WTC11 (cell line): Measurements from ENCODE around the gene DNAJC25. TPM values are rescaled to one million over a fixed set of nuclear protein-coding genes. Genes with fewer than 3 reads are reported as not detected.

Source experiments
- ATAC-seq: fragments of 200-7000 bp; cut with Tn5 transposase; 2 replicates; pipeline ENCODE4 v1.10.0; 2021; ENCODE audit warnings: mild to moderate bottlenecking, moderate library complexity
- CTCF ChIA-PET: fragments of 300-600 bp; sonication (Branson Sonifier 250); formaldehyde crosslinking; loops from one replicate; lab custom pipeline; 2021; ENCODE audit warnings: antibody characterized with exemption; lab: Charles Lee
- POLR2A ChIA-PET: fragments of 350-600 bp; sonication (Branson Sonifier 250); formaldehyde crosslinking; loops from one replicate; lab custom pipeline; 2021; ENCODE audit warnings: antibody characterized with exemption; lab: Charles Lee
- DNase-seq: peaks from one replicate; pipeline ENCODE4 v3.0.0; 2021; ENCODE audit warnings: low spot score
- H3K27ac Mint-ChIP-seq: 2 replicates; pipeline ENCODE4 v1.8.0; 2021; ENCODE audit warnings: mixed read lengths
- H3K27me3 Mint-ChIP-seq: 2 replicates; pipeline ENCODE4 v1.8.0; 2021; ENCODE audit warnings: low read depth, mild to moderate bottlenecking, moderate library complexity, mixed read lengths
- H3K36me3 Mint-ChIP-seq: 2 replicates; pipeline ENCODE4 v1.8.0; 2021; ENCODE audit warnings: mixed read lengths
- H3K4me1 Mint-ChIP-seq: 2 replicates; pipeline ENCODE4 v1.8.0; 2022; ENCODE audit warnings: mixed read lengths
- H3K4me3 Mint-ChIP-seq: 2 replicates; pipeline ENCODE4 v1.8.0; 2021; ENCODE audit warnings: mild to moderate bottlenecking, moderate library complexity, mixed read lengths
- H3K9me3 Mint-ChIP-seq: 2 replicates; pipeline ENCODE4 v1.8.0; 2021; ENCODE audit warnings: mixed read lengths
- ETV6 ChIP-seq: sonication (generic); formaldehyde crosslinking; IDR thresholded peaks from 2 replicates; pipeline ENCODE4 v1.8.1; 2022; ENCODE audit warnings: mild to moderate bottlenecking, missing genetic modification reagents
- KAT7 ChIP-seq: sonication (generic); formaldehyde crosslinking; IDR thresholded peaks from 2 replicates; pipeline ENCODE4 v1.8.1; 2023; ENCODE audit warnings: missing genetic modification reagents, mild to moderate bottlenecking, borderline replicate concordance
- NFE2L1 ChIP-seq: sonication (generic); formaldehyde crosslinking; IDR thresholded peaks from 2 replicates; pipeline ENCODE4 v1.8.1; 2023; ENCODE audit warnings: missing genetic modification reagents
- TCF7 ChIP-seq: sonication (generic); formaldehyde crosslinking; IDR thresholded peaks from 2 replicates; pipeline ENCODE4 v1.8.0; 2022; ENCODE audit warnings: mild to moderate bottlenecking, low read depth, missing genetic modification reagents, moderate library complexity
- ZNF219 ChIP-seq: sonication (generic); formaldehyde crosslinking; IDR thresholded peaks from 2 replicates; pipeline ENCODE4 v1.8.0; 2023; ENCODE audit warnings: missing genetic modification reagents, mild to moderate bottlenecking, borderline replicate concordance
- total RNA-seq: library from RNA; stranded (reverse); gene quantifications from 3 replicates; pipeline ENCODE4 v1.2.3, GENCODE V29; 2021
- TF ChIP-seq, protein P1 (sequence below): fragments of 250-450 bp; sonication (Bioruptor Pico); IDR thresholded peaks from 2 replicates; pipeline ENCODE4 v1.9.0; 2021; ENCODE audit warnings: mild to moderate bottlenecking, borderline replicate concordance
- TF ChIP-seq, protein P2 (sequence below): sonication (generic); formaldehyde crosslinking; IDR thresholded peaks from 2 replicates; pipeline ENCODE4 v1.8.0; 2022; ENCODE audit warnings: mild to moderate bottlenecking, missing genetic modification reagents
- TF ChIP-seq, protein P3 (sequence below): sonication (generic); formaldehyde crosslinking; IDR thresholded peaks from 2 replicates; pipeline ENCODE4 v1.8.1; 2023; ENCODE audit warnings: mild to moderate bottlenecking, missing genetic modification reagents
- TF ChIP-seq, protein P4 (sequence below): sonication (generic); formaldehyde crosslinking; IDR thresholded peaks from 2 replicates; pipeline ENCODE4 v1.8.0; 2023; ENCODE audit warnings: missing genetic modification reagents, mild to moderate bottlenecking, borderline replicate concordance
- TF ChIP-seq, protein P5 (sequence below): sonication (generic); formaldehyde crosslinking; IDR thresholded peaks from 2 replicates; pipeline ENCODE4 v1.8.0; 2022; ENCODE audit warnings: mild to moderate bottlenecking, missing genetic modification reagents
- TF ChIP-seq, protein P6 (sequence below): fragments of 250-450 bp; sonication (Bioruptor Pico); IDR thresholded peaks from 2 replicates; pipeline ENCODE4 v1.9.0; 2021; ENCODE audit warnings: mild to moderate bottlenecking
- TF ChIP-seq, protein P7 (sequence below): sonication (generic); formaldehyde crosslinking; IDR thresholded peaks from 2 replicates; pipeline ENCODE4 v1.8.1; 2022; ENCODE audit warnings: missing genetic modification reagents, borderline replicate concordance

DNAJC25 gene
- total RNA-seq, 1 experiment from 2014 or later, result 7.4 TPM

DNA sequence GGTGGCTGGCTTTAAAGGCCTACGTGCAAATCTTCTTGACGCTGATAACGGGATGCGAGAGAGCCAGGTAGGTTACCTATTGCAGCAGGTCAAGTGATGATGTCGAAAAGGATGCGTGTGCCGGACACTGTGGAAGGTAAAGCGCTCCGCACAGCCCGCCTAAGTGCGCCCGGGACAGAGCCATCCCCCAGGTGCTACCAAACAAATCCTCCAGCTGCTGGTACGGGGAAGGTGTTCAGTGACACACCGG, 245 bp upstream of the DNAJC25 start (continued):
- TF ChIP-seq, protein P1, sequence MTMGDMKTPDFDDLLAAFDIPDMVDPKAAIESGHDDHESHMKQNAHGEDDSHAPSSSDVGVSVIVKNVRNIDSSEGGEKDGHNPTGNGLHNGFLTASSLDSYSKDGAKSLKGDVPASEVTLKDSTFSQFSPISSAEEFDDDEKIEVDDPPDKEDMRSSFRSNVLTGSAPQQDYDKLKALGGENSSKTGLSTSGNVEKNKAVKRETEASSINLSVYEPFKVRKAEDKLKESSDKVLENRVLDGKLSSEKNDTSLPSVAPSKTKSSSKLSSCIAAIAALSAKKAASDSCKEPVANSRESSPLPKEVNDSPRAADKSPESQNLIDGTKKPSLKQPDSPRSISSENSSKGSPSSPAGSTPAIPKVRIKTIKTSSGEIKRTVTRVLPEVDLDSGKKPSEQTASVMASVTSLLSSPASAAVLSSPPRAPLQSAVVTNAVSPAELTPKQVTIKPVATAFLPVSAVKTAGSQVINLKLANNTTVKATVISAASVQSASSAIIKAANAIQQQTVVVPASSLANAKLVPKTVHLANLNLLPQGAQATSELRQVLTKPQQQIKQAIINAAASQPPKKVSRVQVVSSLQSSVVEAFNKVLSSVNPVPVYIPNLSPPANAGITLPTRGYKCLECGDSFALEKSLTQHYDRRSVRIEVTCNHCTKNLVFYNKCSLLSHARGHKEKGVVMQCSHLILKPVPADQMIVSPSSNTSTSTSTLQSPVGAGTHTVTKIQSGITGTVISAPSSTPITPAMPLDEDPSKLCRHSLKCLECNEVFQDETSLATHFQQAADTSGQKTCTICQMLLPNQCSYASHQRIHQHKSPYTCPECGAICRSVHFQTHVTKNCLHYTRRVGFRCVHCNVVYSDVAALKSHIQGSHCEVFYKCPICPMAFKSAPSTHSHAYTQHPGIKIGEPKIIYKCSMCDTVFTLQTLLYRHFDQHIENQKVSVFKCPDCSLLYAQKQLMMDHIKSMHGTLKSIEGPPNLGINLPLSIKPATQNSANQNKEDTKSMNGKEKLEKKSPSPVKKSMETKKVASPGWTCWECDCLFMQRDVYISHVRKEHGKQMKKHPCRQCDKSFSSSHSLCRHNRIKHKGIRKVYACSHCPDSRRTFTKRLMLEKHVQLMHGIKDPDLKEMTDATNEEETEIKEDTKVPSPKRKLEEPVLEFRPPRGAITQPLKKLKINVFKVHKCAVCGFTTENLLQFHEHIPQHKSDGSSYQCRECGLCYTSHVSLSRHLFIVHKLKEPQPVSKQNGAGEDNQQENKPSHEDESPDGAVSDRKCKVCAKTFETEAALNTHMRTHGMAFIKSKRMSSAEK (CRISPR knock-in tag), result no peak
- TF ChIP-seq, protein P2, sequence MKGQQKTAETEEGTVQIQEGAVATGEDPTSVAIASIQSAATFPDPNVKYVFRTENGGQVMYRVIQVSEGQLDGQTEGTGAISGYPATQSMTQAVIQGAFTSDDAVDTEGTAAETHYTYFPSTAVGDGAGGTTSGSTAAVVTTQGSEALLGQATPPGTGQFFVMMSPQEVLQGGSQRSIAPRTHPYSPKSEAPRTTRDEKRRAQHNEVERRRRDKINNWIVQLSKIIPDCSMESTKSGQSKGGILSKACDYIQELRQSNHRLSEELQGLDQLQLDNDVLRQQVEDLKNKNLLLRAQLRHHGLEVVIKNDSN (CRISPR knock-in tag), result peak; percentile 46
- TF ChIP-seq TCF7 (CRISPR knock-in tag) (no peak), NFE2L1 (peak; percentile 49; the same call in 1 of the 2 replicates), KAT7 (CRISPR knock-in tag) (0 out of 2 replicates have a peak, but pooled peaks have one; percentile 85)
- TF ChIP-seq, protein P3, sequence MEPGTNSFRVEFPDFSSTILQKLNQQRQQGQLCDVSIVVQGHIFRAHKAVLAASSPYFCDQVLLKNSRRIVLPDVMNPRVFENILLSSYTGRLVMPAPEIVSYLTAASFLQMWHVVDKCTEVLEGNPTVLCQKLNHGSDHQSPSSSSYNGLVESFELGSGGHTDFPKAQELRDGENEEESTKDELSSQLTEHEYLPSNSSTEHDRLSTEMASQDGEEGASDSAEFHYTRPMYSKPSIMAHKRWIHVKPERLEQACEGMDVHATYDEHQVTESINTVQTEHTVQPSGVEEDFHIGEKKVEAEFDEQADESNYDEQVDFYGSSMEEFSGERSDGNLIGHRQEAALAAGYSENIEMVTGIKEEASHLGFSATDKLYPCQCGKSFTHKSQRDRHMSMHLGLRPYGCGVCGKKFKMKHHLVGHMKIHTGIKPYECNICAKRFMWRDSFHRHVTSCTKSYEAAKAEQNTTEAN (CRISPR knock-in tag), result 0 out of 2 replicates have a peak, but pooled peaks have one; percentile 84
- TF ChIP-seq, protein P4, sequence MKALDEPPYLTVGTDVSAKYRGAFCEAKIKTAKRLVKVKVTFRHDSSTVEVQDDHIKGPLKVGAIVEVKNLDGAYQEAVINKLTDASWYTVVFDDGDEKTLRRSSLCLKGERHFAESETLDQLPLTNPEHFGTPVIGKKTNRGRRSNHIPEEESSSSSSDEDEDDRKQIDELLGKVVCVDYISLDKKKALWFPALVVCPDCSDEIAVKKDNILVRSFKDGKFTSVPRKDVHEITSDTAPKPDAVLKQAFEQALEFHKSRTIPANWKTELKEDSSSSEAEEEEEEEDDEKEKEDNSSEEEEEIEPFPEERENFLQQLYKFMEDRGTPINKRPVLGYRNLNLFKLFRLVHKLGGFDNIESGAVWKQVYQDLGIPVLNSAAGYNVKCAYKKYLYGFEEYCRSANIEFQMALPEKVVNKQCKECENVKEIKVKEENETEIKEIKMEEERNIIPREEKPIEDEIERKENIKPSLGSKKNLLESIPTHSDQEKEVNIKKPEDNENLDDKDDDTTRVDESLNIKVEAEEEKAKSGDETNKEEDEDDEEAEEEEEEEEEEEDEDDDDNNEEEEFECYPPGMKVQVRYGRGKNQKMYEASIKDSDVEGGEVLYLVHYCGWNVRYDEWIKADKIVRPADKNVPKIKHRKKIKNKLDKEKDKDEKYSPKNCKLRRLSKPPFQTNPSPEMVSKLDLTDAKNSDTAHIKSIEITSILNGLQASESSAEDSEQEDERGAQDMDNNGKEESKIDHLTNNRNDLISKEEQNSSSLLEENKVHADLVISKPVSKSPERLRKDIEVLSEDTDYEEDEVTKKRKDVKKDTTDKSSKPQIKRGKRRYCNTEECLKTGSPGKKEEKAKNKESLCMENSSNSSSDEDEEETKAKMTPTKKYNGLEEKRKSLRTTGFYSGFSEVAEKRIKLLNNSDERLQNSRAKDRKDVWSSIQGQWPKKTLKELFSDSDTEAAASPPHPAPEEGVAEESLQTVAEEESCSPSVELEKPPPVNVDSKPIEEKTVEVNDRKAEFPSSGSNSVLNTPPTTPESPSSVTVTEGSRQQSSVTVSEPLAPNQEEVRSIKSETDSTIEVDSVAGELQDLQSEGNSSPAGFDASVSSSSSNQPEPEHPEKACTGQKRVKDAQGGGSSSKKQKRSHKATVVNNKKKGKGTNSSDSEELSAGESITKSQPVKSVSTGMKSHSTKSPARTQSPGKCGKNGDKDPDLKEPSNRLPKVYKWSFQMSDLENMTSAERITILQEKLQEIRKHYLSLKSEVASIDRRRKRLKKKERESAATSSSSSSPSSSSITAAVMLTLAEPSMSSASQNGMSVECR (CRISPR knock-in tag), result peak; percentile 80; the same call in 1 of the 2 replicates
- TF ChIP-seq, all 79 proteins: peak for 7

DNA sequence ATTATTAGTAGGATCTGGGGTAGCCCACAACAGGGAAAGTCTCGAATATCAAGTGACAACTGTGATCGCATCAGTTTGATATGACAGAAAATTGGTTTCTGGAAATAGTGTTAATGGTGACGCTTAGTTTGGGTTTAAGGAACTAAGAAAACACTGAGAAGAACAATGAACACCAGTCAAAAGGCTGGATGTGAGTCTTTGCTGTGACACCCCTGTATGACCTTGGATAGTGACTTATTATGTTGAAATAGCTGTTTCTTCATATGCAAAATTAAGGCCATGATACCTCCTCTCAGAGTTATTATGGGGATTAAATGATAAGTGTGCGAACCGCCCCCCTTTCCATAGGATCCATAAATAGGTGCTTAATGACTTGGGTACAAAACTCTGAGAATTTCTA, 926 bp downstream of the DNAJC25 start:
- H3K27ac Mint-ChIP-seq, result peak overlapping the region; percentile 87
- peaks cover 31% of the 10 kb centered on the region for H3K4me1 Mint-ChIP-seq
- no peak for ATAC-seq
- DNase-seq, result no peak
- H3K36me3 Mint-ChIP-seq, result no peaks in the 10 kb centered on the region; the same call in 1 of the 2 replicates
- no peaks in the 10 kb centered on the region; the same call in 1 of the 2 replicates for H3K27me3 Mint-ChIP-seq
- H3K9me3 Mint-ChIP-seq, result no peaks in the 10 kb centered on the region
- ChIA-PET POLR2A (interaction anchor here (0.6 to 1.5 kb wide), 3 partner anchors 13 to 33 kb away, joined by 3 to 14 read pairs (median 11); partner anchors contain the start of genes GNG10 and PTGR1), CTCF (interaction anchor here (1.8 kb wide), 1 partner anchor 11 kb away, joined by 18 read pairs; no protein-coding TSS in a partner anchor)
- peak overlapping the region; percentile 95 for H3K4me3 Mint-ChIP-seq
- TF ChIP-seq ETV6, result no peak
- TF ChIP-seq, protein P5, sequence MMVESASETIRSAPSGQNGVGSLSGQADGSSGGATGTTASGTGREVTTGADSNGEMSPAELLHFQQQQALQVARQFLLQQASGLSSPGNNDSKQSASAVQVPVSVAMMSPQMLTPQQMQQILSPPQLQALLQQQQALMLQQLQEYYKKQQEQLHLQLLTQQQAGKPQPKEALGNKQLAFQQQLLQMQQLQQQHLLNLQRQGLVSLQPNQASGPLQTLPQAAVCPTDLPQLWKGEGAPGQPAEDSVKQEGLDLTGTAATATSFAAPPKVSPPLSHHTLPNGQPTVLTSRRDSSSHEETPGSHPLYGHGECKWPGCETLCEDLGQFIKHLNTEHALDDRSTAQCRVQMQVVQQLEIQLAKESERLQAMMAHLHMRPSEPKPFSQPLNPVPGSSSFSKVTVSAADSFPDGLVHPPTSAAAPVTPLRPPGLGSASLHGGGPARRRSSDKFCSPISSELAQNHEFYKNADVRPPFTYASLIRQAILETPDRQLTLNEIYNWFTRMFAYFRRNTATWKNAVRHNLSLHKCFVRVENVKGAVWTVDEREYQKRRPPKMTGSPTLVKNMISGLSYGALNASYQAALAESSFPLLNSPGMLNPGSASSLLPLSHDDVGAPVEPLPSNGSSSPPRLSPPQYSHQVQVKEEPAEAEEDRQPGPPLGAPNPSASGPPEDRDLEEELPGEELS (CRISPR knock-in tag), result no peak
- TF ChIP-seq, protein P6, sequence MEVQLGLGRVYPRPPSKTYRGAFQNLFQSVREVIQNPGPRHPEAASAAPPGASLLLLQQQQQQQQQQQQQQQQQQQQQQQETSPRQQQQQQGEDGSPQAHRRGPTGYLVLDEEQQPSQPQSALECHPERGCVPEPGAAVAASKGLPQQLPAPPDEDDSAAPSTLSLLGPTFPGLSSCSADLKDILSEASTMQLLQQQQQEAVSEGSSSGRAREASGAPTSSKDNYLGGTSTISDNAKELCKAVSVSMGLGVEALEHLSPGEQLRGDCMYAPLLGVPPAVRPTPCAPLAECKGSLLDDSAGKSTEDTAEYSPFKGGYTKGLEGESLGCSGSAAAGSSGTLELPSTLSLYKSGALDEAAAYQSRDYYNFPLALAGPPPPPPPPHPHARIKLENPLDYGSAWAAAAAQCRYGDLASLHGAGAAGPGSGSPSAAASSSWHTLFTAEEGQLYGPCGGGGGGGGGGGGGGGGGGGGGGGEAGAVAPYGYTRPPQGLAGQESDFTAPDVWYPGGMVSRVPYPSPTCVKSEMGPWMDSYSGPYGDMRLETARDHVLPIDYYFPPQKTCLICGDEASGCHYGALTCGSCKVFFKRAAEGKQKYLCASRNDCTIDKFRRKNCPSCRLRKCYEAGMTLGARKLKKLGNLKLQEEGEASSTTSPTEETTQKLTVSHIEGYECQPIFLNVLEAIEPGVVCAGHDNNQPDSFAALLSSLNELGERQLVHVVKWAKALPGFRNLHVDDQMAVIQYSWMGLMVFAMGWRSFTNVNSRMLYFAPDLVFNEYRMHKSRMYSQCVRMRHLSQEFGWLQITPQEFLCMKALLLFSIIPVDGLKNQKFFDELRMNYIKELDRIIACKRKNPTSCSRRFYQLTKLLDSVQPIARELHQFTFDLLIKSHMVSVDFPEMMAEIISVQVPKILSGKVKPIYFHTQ (CRISPR knock-in tag), result no peak
- TF ChIP-seq, protein P7, sequence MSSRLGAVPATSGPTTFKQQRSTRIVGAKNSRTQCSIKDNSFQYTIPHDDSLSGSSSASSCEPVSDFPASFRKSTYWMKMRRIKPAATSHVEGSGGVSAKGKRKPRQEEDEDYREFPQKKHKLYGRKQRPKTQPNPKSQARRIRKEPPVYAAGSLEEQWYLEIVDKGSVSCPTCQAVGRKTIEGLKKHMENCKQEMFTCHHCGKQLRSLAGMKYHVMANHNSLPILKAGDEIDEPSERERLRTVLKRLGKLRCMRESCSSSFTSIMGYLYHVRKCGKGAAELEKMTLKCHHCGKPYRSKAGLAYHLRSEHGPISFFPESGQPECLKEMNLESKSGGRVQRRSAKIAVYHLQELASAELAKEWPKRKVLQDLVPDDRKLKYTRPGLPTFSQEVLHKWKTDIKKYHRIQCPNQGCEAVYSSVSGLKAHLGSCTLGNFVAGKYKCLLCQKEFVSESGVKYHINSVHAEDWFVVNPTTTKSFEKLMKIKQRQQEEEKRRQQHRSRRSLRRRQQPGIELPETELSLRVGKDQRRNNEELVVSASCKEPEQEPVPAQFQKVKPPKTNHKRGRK (CRISPR knock-in tag), result no peak
- TF ChIP-seq ZNF219, result no peak
- TF ChIP-seq, protein P1 (CRISPR knock-in tag), result no peak
